ENCODE measurements around the gene HLA-DRA.

HLA-DRA gene

DNA sequence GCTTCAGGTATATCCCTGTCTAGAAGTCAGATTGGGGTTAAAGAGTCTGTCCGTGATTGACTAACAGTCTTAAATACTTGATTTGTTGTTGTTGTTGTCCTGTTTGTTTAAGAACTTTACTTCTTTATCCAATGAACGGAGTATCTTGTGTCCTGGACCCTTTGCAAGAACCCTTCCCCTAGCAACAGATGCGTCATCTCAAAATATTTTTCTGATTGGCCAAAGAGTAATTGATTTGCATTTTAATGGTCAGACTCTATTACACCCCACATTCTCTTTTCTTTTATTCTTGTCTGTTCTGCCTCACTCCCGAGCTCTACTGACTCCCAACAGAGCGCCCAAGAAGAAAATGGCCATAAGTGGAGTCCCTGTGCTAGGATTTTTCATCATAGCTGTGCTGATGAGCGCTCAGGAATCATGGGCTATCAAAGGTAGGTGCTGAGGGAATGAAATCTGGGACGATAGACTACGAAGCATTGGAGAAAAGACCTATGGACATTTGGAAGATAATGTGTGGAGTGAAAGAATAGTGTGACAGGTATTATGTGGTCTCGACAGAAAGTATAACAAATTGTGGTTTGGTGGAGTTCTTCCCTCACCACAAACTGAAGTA lies at the start of gene HLA-DRA:
TSS of gene HLA-DRA (plus strand) at position 286 of the 613 bp plus-strand sequence. CDS start at position 350, 64 bp downstream.
- peak; percentile 81 for DNase-seq (ENCODE audit: low spot score)
- TF ChIP-seq CTCF (IDR thresholded peaks at IDR 0.05; ENCODE audit: extremely low read depth, missing control alignments) = no peak

DNA sequence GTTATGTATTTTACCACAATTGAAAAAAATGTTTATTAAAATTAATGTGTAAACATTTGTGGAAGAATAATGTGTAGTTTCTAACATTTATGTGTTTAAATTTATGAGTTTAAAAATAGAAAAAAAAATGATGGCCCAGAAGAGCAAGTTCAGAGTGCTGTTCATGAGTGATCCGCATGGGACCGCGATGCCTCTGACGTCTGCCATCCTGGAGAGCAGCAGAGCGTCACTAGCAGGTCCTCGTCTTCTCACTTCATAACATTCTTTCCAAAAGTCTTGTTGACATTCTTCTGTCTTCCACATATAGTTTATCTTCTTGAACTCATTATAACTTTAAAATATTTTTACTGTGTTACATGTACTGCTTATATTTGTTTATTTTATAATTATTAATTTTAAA lies 48.2 kb upstream of the HLA-DRA start:
- no peak for DNase-seq (ENCODE audit: low spot score)
- no peak for TF ChIP-seq CTCF (IDR thresholded peaks at IDR 0.05; ENCODE audit: extremely low read depth, missing control alignments)

DNA sequence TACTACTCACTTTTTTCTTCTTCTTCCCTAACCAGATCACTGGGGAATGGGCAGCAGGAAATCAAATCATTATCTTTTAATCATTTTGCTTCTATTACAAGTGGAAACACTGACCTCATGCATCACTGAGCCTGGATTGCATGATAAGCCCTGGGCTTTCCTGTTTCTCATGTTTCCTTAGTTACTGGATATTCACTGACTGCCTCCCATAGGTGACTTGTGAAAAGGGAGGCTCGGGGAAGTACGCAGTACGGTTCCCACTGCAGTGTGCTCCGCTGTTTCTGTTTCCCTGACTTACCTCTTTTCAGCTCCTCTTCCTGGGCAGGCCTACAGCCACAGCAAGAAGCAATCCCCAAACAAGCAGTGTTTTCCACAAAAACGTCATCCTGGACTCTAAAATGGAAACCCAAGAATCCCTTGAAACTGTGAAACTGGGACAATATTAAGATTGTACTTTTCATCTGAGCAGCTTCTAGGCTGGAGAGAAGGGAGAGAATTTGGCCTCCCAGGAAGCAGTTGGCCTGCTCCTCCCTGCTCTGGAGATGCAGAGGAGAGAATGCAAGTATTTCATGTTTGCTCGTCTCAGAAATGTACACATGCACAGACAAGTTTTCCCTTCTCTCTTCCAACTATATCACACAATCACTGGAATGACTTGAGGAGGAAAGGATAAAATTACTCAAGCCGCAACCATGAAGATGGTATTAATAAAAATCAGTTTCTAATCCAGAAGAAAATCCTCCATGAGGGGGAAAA lies 45.8 kb upstream of the HLA-DRA start:
- DNase-seq (ENCODE audit: low spot score) = no peak
- no peak for TF ChIP-seq CTCF (IDR thresholded peaks at IDR 0.05; ENCODE audit: extremely low read depth, missing control alignments)

- DNase-seq (ENCODE audit: low spot score) = no peak
- TF ChIP-seq CTCF (IDR thresholded peaks at IDR 0.05; ENCODE audit: extremely low read depth, missing control alignments) = no peak
These were observed 43.7 kb upstream of the HLA-DRA start for GRCh38 chr6:32396028-32396427.

- TF ChIP-seq CTCF (IDR thresholded peaks at IDR 0.05; ENCODE audit: extremely low read depth, missing control alignments) = no peak
- DNase-seq (ENCODE audit: low spot score) = peak; percentile 74
These were observed 42.3 kb upstream of the HLA-DRA start for GRCh38 chr6:32397252-32397920.

DNA sequence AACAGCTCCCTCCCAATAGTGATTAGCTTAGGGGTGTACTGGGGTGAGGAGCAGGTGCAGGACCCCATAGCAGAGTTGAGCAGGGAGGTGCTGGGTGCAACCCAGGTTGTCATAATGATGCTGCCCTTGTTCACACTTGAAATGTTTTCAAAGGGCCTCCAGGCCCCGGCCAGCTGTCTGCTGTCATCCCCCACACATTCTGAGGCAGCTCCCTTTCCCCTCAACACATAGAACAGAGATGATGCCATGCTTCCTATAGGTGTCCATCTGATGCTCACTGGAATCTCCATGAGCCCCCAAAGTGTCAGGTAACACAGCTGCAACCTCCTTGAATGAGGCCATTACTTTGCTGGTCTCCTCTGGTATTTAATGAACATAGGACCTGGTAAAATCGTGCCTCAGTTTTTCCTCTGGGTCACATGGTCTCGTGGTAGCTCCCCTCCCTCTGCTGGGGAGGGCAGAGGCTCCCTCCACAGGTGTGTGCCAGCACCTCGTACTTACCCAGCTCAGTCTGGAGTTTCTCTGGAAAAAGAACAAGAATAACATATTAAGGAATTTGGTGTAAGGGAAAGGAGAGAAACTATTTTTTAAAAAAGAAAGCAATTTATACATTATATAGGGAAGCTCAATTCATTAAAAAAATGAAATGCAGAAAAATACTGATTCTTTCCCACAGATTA lies 38.3 kb upstream of the HLA-DRA start:
- no peak for DNase-seq (ENCODE audit: low spot score)
- no peak for TF ChIP-seq CTCF (IDR thresholded peaks at IDR 0.05; ENCODE audit: extremely low read depth, missing control alignments)
